ENCODE measurements around the gene MAPT.
A peak's percentile ranks its signal among the peaks of the same experiment; 100 is the strongest.

Gene MAPT

GRCh38 chr17:46037722-46038255 lies 143.4 kb downstream of the MAPT start:
- no peak overlapping the region for H2BK12ac ChIP-seq (ENCODE audit: low read length in 2 of 2)
- no peaks in the 10 kb centered on the region for H3K9me3 ChIP-seq (ENCODE audit: control insufficient read depth, low read length)
- H2AK5ac ChIP-seq (ENCODE audit: low read length, severe bottlenecking): no peak overlapping the region
- 93% methylated on average over 4 of the region's 4 CpGs for WGBS
- no peak overlapping the region for H2BK15ac ChIP-seq (ENCODE audit: low read depth, poor library complexity, severe bottlenecking)
- H3K4ac ChIP-seq (ENCODE audit: low read depth in 1 of 2, low read length in 2 of 2): no peak overlapping the region
- peaks cover 45% of the 10 kb centered on the region for H3K79me1 ChIP-seq (replicated peaks; ENCODE audit: low read length, poor library complexity, severe bottlenecking)
- no peak overlapping the region for H3K27ac ChIP-seq (ENCODE audit: low read length, poor library complexity, severe bottlenecking)
- H2BK5ac ChIP-seq (ENCODE audit: low read depth, low read length, poor library complexity, severe bottlenecking): no peak overlapping the region
- no peaks in the 10 kb centered on the region for H3K4me1 ChIP-seq (ENCODE audit: control insufficient read depth, insufficient read depth, low read depth, low read length)
- H3K27me3 ChIP-seq (ENCODE audit: control insufficient read depth in 1 of 2, insufficient read depth in 1 of 2, low read length in 2 of 2): no peaks in the 10 kb centered on the region
- H4K8ac ChIP-seq (ENCODE audit: low read length): no peak overlapping the region
- no peak overlapping the region for H2BK120ac ChIP-seq (ENCODE audit: low read depth, low read length)
- H4K91ac ChIP-seq (ENCODE audit: low read length): no peak overlapping the region
- no peak overlapping the region for H3K18ac ChIP-seq (ENCODE audit: low read depth in 1 of 2, low read length in 2 of 2)
- DNase-seq: no peak
- no peak overlapping the region for H2AFZ ChIP-seq (ENCODE audit: low read depth, low read length)
- no peak overlapping the region for H3K9ac ChIP-seq (ENCODE audit: low read length)
- peaks cover 36 to 96% of the 10 kb centered on the region in 2 experiments for H3K36me3 ChIP-seq (ENCODE audit: control insufficient read depth in 1 of 2, insufficient read depth in 2 of 2, low read depth in 1 of 2, low read length in 2 of 2)
- no peak overlapping the region for H3K14ac ChIP-seq (ENCODE audit: low read length in 2 of 2)
- no peak overlapping the region for H3K4me3 ChIP-seq (ENCODE audit: insufficient read depth in 1 of 2, low read depth in 1 of 2, low read length in 2 of 2)
- H3K23ac ChIP-seq (ENCODE audit: low read length in 2 of 2): no peak overlapping the region
- no peak overlapping the region for H3K4me2 ChIP-seq (ENCODE audit: low read length, poor library complexity, severe bottlenecking)

- no peak overlapping the region for H2AK5ac ChIP-seq (ENCODE audit: low read length, severe bottlenecking)
- no peak overlapping the region for H3K4me2 ChIP-seq (ENCODE audit: low read length, poor library complexity, severe bottlenecking)
- no peak overlapping the region for H2BK120ac ChIP-seq (ENCODE audit: low read depth, low read length)
- H3K4ac ChIP-seq (ENCODE audit: low read depth in 1 of 2, low read length in 2 of 2): no peak overlapping the region
- no peak overlapping the region for H2AFZ ChIP-seq (ENCODE audit: low read depth, low read length)
- no peak for DNase-seq
- no peak overlapping the region for H2BK12ac ChIP-seq (ENCODE audit: low read length in 2 of 2)
- no peak overlapping the region for H3K4me3 ChIP-seq (ENCODE audit: insufficient read depth in 1 of 2, low read depth in 1 of 2, low read length in 2 of 2)
- 100% methylated on average over 5 of the region's 6 CpGs for WGBS
- H3K4me1 ChIP-seq (ENCODE audit: control insufficient read depth, insufficient read depth, low read depth, low read length): no peaks in the 10 kb centered on the region
- H3K9me3 ChIP-seq (ENCODE audit: control insufficient read depth, low read length): no peaks in the 10 kb centered on the region
- H3K27me3 ChIP-seq (ENCODE audit: control insufficient read depth in 1 of 2, insufficient read depth in 1 of 2, low read length in 2 of 2): no peaks in the 10 kb centered on the region
- H3K79me1 ChIP-seq (replicated peaks; ENCODE audit: low read length, poor library complexity, severe bottlenecking): peaks cover 47% of the 10 kb centered on the region
- H2BK15ac ChIP-seq (ENCODE audit: low read depth, poor library complexity, severe bottlenecking): no peak overlapping the region
- peaks cover 29 to 96% of the 10 kb centered on the region in 2 experiments for H3K36me3 ChIP-seq (ENCODE audit: control insufficient read depth in 1 of 2, insufficient read depth in 2 of 2, low read depth in 1 of 2, low read length in 2 of 2)
- H4K8ac ChIP-seq (ENCODE audit: low read length): no peak overlapping the region
- H3K9ac ChIP-seq (ENCODE audit: low read length): no peak overlapping the region
- H3K14ac ChIP-seq (ENCODE audit: low read length in 2 of 2): no peak overlapping the region
- no peak overlapping the region for H2BK5ac ChIP-seq (ENCODE audit: low read depth, low read length, poor library complexity, severe bottlenecking)
- H4K91ac ChIP-seq (ENCODE audit: low read length): no peak overlapping the region
- H3K23ac ChIP-seq (ENCODE audit: low read length in 2 of 2): no peak overlapping the region
- no peak overlapping the region for H3K27ac ChIP-seq (ENCODE audit: low read length, poor library complexity, severe bottlenecking)
- no peak overlapping the region for H3K18ac ChIP-seq (ENCODE audit: low read depth in 1 of 2, low read length in 2 of 2)
Observed at GRCh38 chr17:46038414-46038813, 144.1 kb downstream of the MAPT start.

- Histone ChIP-seq H3K4me1 (ENCODE audit: control insufficient read depth, insufficient read depth, low read depth, low read length) (no peaks in the 10 kb centered on the region), H2BK5ac (ENCODE audit: low read depth, low read length, poor library complexity, severe bottlenecking) (no peak overlapping the region), H4K8ac (ENCODE audit: low read length) (no peak overlapping the region), H3K27me3 (ENCODE audit: control insufficient read depth in 1 of 2, insufficient read depth in 1 of 2, low read length in 2 of 2) (no peaks in the 10 kb centered on the region), H3K9ac (ENCODE audit: low read length) (no peak overlapping the region), H3K14ac (ENCODE audit: low read length in 2 of 2) (no peak overlapping the region), H3K9me3 (ENCODE audit: control insufficient read depth, low read length) (no peaks in the 10 kb centered on the region), H2BK15ac (ENCODE audit: low read depth, poor library complexity, severe bottlenecking) (no peak overlapping the region), H3K27ac (ENCODE audit: low read length, poor library complexity, severe bottlenecking) (no peak overlapping the region), H2BK120ac (ENCODE audit: low read depth, low read length) (no peak overlapping the region), H2BK12ac (ENCODE audit: low read length in 2 of 2) (no peak overlapping the region), H3K23ac (ENCODE audit: low read length in 2 of 2) (no peak overlapping the region), H3K4me2 (ENCODE audit: low read length, poor library complexity, severe bottlenecking) (no peak overlapping the region), H3K18ac (ENCODE audit: low read depth in 1 of 2, low read length in 2 of 2) (no peak overlapping the region), H2AFZ (ENCODE audit: low read depth, low read length) (no peak overlapping the region), H3K4me3 (ENCODE audit: insufficient read depth in 1 of 2, low read depth in 1 of 2, low read length in 2 of 2) (no peak overlapping the region), H3K79me1 (replicated peaks; ENCODE audit: low read length, poor library complexity, severe bottlenecking) (peaks cover 44% of the 10 kb centered on the region), H3K36me3 (ENCODE audit: control insufficient read depth in 1 of 2, insufficient read depth in 2 of 2, low read depth in 1 of 2, low read length in 2 of 2) (peaks cover 27 to 95% of the 10 kb centered on the region in 2 experiments), H2AK5ac (ENCODE audit: low read length, severe bottlenecking) (no peak overlapping the region), H3K4ac (ENCODE audit: low read depth in 1 of 2, low read length in 2 of 2) (no peak overlapping the region), H4K91ac (ENCODE audit: low read length) (no peak overlapping the region)
- WGBS: 98% methylated on average over 12 of the region's 12 CpGs
- no peak for DNase-seq
Observed at GRCh38 chr17:46038937-46039336, 144.6 kb downstream of the MAPT start.

DNA sequence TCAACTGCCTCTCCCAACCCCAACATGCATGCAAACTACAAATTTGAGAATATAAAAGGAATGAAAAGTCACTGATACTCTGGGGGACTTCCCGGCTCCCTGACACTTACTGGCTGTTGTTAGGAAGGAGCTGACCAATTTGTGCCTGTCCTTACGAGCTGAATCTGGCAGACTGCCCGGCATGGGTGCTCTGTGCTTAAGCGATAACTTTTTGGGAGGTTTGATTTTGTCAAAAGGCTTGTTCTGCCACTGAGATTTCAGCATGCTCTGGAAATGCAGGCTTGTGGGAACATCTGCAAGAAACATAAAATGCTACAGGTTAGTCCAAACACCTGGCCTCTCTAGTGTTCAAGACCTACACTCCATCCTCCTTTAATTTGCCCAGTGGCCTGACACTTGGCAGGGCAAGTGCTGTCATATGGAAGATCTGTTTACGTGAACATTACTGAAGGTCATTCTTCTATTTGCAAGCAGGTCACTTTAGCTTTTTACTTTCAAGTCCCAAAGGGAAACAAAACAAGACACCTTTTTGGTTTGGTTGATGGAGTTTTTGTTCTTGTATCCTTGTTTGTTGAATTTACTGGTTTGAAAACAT lies 145.3 kb downstream of the MAPT start:
- Histone ChIP-seq H3K36me3 (ENCODE audit: control insufficient read depth in 1 of 2, insufficient read depth in 2 of 2, low read depth in 1 of 2, low read length in 2 of 2) (peaks cover 25 to 90% of the 10 kb centered on the region in 2 experiments), H3K9me3 (ENCODE audit: control insufficient read depth, low read length) (no peaks in the 10 kb centered on the region), H4K91ac (ENCODE audit: low read length) (no peak overlapping the region), H3K27ac (ENCODE audit: low read length, poor library complexity, severe bottlenecking) (no peak overlapping the region), H3K9ac (ENCODE audit: low read length) (no peak overlapping the region), H2BK15ac (ENCODE audit: low read depth, poor library complexity, severe bottlenecking) (no peak overlapping the region), H3K4ac (ENCODE audit: low read depth in 1 of 2, low read length in 2 of 2) (no peak overlapping the region), H2BK120ac (ENCODE audit: low read depth, low read length) (no peak overlapping the region), H3K79me1 (replicated peaks; ENCODE audit: low read length, poor library complexity, severe bottlenecking) (peaks cover 41% of the 10 kb centered on the region), H3K23ac (ENCODE audit: low read length in 2 of 2) (no peak overlapping the region), H3K4me3 (ENCODE audit: insufficient read depth in 1 of 2, low read depth in 1 of 2, low read length in 2 of 2) (no peak overlapping the region), H2AFZ (ENCODE audit: low read depth, low read length) (no peak overlapping the region), H3K4me1 (ENCODE audit: control insufficient read depth, insufficient read depth, low read depth, low read length) (no peaks in the 10 kb centered on the region), H3K4me2 (ENCODE audit: low read length, poor library complexity, severe bottlenecking) (no peak overlapping the region), H2BK5ac (ENCODE audit: low read depth, low read length, poor library complexity, severe bottlenecking) (no peak overlapping the region), H2BK12ac (ENCODE audit: low read length in 2 of 2) (no peak overlapping the region), H3K27me3 (ENCODE audit: control insufficient read depth in 1 of 2, insufficient read depth in 1 of 2, low read length in 2 of 2) (no peaks in the 10 kb centered on the region), H3K18ac (ENCODE audit: low read depth in 1 of 2, low read length in 2 of 2) (no peak overlapping the region), H2AK5ac (ENCODE audit: low read length, severe bottlenecking) (no peak overlapping the region), H4K8ac (ENCODE audit: low read length) (peak overlapping the region; percentile 3), H3K14ac (ENCODE audit: low read length in 2 of 2) (no peak overlapping the region)
- no peak for DNase-seq
- 95% methylated on average over 4 of the region's 5 CpGs for WGBS
